GM12864 (cell line): Measurements from ENCODE around the gene CKAP4.

ENCODE experiments used
- DNase-seq: peaks from one replicate; pipeline ENCODE4 v3.0.0-alpha.2; 2011; ENCODE audit warnings: low read depth
- H3K4me3 ChIP-seq: 2 replicates; pipeline ENCODE4 v1.5.1; 2011; ENCODE audit warnings: mild to moderate bottlenecking, low read depth, low read length, control low read depth
- CTCF ChIP-seq: IDR thresholded peaks from 2 replicates; pipeline ENCODE4 v1.5.1; 2011; ENCODE audit warnings: low read depth, mild to moderate bottlenecking, moderate library complexity, low read length, control low read depth, inconsistent platforms; ENCODE audit errors: missing control alignments

The CKAP4 gene

GRCh38 chr12:106275458-106275857, 27.6 kb upstream of the CKAP4 start:
- no peak overlapping the region for H3K4me3 ChIP-seq
- no peak for TF ChIP-seq CTCF
- no peak for DNase-seq

- H3K4me3 ChIP-seq = no peak overlapping the region
- no peak for TF ChIP-seq CTCF
- no peak for DNase-seq
Observed at GRCh38 chr12:106274575-106275121, 26.8 kb upstream of the CKAP4 start.

- DNase-seq = no peak
- TF ChIP-seq CTCF = no peak
- no peak overlapping the region for H3K4me3 ChIP-seq
Observed at GRCh38 chr12:106274012-106274411, 26.2 kb upstream of the CKAP4 start.

- TF ChIP-seq CTCF = no peak
- DNase-seq = no peak
- no peak overlapping the region for H3K4me3 ChIP-seq
Observed at GRCh38 chr12:106273491-106273890, 25.7 kb upstream of the CKAP4 start.

GRCh38 chr12:106271575-106272505, 24.0 kb upstream of the CKAP4 start:
- DNase-seq = no peak
- no peak overlapping the region for H3K4me3 ChIP-seq
- TF ChIP-seq CTCF = no peak

GRCh38 chr12:106269150-106269771, 21.4 kb upstream of the CKAP4 start:
- no peak overlapping the region for H3K4me3 ChIP-seq
- no peak for DNase-seq
- no peak for TF ChIP-seq CTCF

GRCh38 chr12:106267535-106267934, 19.7 kb upstream of the CKAP4 start:
- DNase-seq = no peak
- TF ChIP-seq CTCF = no peak
- no peak overlapping the region for H3K4me3 ChIP-seq
